Measurements from ENCODE around the gene FAM131B. TPM values are rescaled to one million over a fixed set of nuclear protein-coding genes. Genes with fewer than 3 reads are reported as not detected.
A peak's percentile ranks its signal among the peaks of the same experiment; 100 is the strongest.
"Not testable (repeated sequence)": the region's sequence is repeated elsewhere in the genome, so short reads cannot be mapped to it uniquely, and the experiment has no call there.

FAM131B gene
- total RNA-seq, 2 experiments from 2014 or later = 2.7 to 2.9 TPM

DNA sequence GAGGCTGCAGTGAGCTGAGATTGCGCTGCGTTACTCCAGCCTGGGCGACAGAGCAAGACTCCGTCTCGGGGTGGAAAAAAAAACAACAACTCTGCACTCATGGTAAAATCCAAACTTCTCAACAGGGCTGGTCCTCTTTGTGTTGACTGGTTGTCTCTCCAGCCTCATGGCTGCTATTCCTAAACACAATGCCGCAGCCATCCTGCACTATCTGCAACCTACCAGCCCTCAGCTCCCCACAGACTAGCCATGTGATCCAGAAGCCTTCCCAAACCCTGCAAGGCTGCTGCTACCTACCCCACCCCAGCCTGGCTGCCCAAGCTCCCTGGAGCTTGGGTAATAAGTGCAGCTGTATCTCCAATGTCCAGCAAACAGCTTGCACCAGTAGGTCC is 30.4 kb upstream of the FAM131B start:
- POLR2A ChIA-PET = interaction anchor here (1.3 to 2.0 kb wide), 4 partner anchors 9 to 18 kb away, joined by 4 to 5 read pairs (median 5); partner anchors contain the start of gene EPHA1
- H3K27ac Mint-ChIP-seq = no peak overlapping the region

GRCh38 chr7:143392427-143392826 is 29.9 kb upstream of the FAM131B start:
- Mint-ChIP-seq H3K4me1 (ENCODE audit: low read depth) (peaks cover 18% of the 10 kb centered on the region), H3K36me3 (ENCODE audit: low read depth) (peaks cover 21% of the 10 kb centered on the region)
- H3K9me3 Mint-ChIP-seq; H3K4me3 Mint-ChIP-seq; intact Hi-C loops (cut with micrococcal nuclease); DNase-seq; H3K27me3 Mint-ChIP-seq; H3K27ac Mint-ChIP-seq; ATAC-seq: not testable (repeated sequence)
- ChIA-PET CTCF (interaction anchor here (0.9 to 3.7 kb wide), 5 partner anchors 8 to 152 kb away, joined by 3 to 9 read pairs (median 3); partner anchors contain the start of gene EPHA1), POLR2A (interaction anchor here (0.6 to 2.0 kb wide), 5 partner anchors 8 to 17 kb away, joined by 3 to 5 read pairs (median 4); no protein-coding TSS in a partner anchor)

More for the DNA sequence above, 30.4 kb upstream of the FAM131B start:
- no peak for TF ChIP-seq CTCF (IDR thresholded peaks at IDR 0.05)
- DNase-seq (no peak), ATAC-seq (no peak)
- no peaks in the 10 kb centered on the region for H3K9me3 Mint-ChIP-seq
- peaks cover 19% of the 10 kb centered on the region for H3K36me3 Mint-ChIP-seq (ENCODE audit: low read depth)
- H3K4me3 Mint-ChIP-seq = no peak overlapping the region
- CTCF ChIA-PET = interaction anchor here (0.9 to 3.7 kb wide), 7 partner anchors 8 to 153 kb away, joined by 3 to 9 read pairs (median 4); partner anchors contain the start of gene EPHA1
- peaks cover 18% of the 10 kb centered on the region for H3K4me1 Mint-ChIP-seq (ENCODE audit: low read depth)
- H3K27me3 Mint-ChIP-seq = no peaks in the 10 kb centered on the region
- intact Hi-C loops (cut with micrococcal nuclease) = no loop called here

GRCh38 chr7:143391462-143392404 is 29.2 kb upstream of the FAM131B start:
- POLR2A ChIA-PET = interaction anchor here (0.6 to 0.9 kb wide), 3 partner anchors 7 to 90 kb away, joined by 3 read pairs; no protein-coding TSS in a partner anchor
- CTCF ChIA-PET = interaction anchor here (0.6 to 3.7 kb wide), 4 partner anchors 12 to 83 kb away, joined by 3 to 9 read pairs (median 3); partner anchors contain the start of gene EPHA1
- Mint-ChIP-seq H3K36me3 (ENCODE audit: low read depth) (peaks cover 21% of the 10 kb centered on the region), H3K9me3 (no peaks in the 10 kb centered on the region), H3K4me3 (no peak overlapping the region), H3K27ac (no peak overlapping the region), H3K4me1 (ENCODE audit: low read depth) (peaks cover 18% of the 10 kb centered on the region), H3K27me3 (no peaks in the 10 kb centered on the region)
- TF ChIP-seq CTCF (IDR thresholded peaks at IDR 0.05) = no peak
- intact Hi-C loops (cut with micrococcal nuclease) = no loop called here
- ATAC-seq = no peak
- no peak for DNase-seq

- CTCF ChIA-PET = interaction anchor here (1.2 to 3.7 kb wide), 3 partner anchors 11 to 150 kb away, joined by 3 to 9 read pairs (median 3); partner anchors contain the start of gene EPHA1
- Mint-ChIP-seq H3K27me3 (no peaks in the 10 kb centered on the region), H3K9me3 (no peaks in the 10 kb centered on the region), H3K36me3 (ENCODE audit: low read depth) (peaks cover 21% of the 10 kb centered on the region), H3K4me1 (ENCODE audit: low read depth) (peaks cover 18% of the 10 kb centered on the region), H3K4me3 (no peak overlapping the region), H3K27ac (no peak overlapping the region)
- no peak for TF ChIP-seq CTCF (IDR thresholded peaks at IDR 0.05)
- ATAC-seq (no peak), DNase-seq (no peak)
- POLR2A ChIA-PET = no interaction called here
- intact Hi-C loops (cut with micrococcal nuclease) = no loop called here
These were observed 28.3 kb upstream of the FAM131B start for GRCh38 chr7:143390773-143391317.

GRCh38 chr7:143390104-143390772 is 27.7 kb upstream of the FAM131B start:
- Mint-ChIP-seq H3K9me3 (no peaks in the 10 kb centered on the region), H3K27ac (peak overlapping the region; percentile 71), H3K4me1 (ENCODE audit: low read depth) (peaks cover 17% of the 10 kb centered on the region), H3K27me3 (no peaks in the 10 kb centered on the region), H3K36me3 (ENCODE audit: low read depth) (peaks cover 21% of the 10 kb centered on the region), H3K4me3 (no peak overlapping the region)
- DNase-seq (no peak), ATAC-seq (no peak)
- no peak for TF ChIP-seq CTCF (IDR thresholded peaks at IDR 0.05)
- ChIA-PET CTCF (interaction anchor here (1.2 to 3.7 kb wide), 2 partner anchors 18 to 149 kb away, joined by 3 to 9 read pairs; partner anchors contain the start of gene EPHA1), POLR2A (interaction anchor here (0.9 to 1.3 kb wide), 2 partner anchors 16 to 18 kb away, joined by 3 read pairs; partner anchors contain the start of gene EPHA1)
- intact Hi-C loops (cut with micrococcal nuclease) = no loop called here

Measured in activated CD8-positive, alpha-beta T cell treated with anti-CD3 and anti-CD28 coated beads for 36 hours (primary cell).